Measurements from ENCODE around the gene TMEM212.

TMEM212 gene

GRCh38 chr3:171860830-171861535 lies 17.8 kb downstream of the TMEM212 start:
- DNase-seq: no peak

DNA sequence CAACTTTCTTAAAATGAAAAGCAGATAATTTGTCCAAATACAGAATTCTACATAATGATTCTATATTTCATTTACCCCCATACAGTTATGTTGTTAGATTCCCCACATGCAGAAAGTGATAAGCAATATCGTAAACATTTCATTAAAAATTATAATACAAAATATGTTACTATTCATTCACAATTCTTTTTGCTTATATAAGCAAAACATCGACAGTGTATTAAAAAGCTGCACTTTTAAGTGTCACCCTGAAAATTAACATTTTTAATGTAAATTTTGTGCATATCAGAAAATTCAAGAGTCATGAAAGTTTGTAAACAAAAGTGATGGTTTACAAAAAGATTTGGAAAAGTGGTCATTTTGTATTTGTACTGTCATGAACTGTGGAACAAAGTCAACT lies 19.2 kb downstream of the TMEM212 start:
- DNase-seq: no peak

DNA sequence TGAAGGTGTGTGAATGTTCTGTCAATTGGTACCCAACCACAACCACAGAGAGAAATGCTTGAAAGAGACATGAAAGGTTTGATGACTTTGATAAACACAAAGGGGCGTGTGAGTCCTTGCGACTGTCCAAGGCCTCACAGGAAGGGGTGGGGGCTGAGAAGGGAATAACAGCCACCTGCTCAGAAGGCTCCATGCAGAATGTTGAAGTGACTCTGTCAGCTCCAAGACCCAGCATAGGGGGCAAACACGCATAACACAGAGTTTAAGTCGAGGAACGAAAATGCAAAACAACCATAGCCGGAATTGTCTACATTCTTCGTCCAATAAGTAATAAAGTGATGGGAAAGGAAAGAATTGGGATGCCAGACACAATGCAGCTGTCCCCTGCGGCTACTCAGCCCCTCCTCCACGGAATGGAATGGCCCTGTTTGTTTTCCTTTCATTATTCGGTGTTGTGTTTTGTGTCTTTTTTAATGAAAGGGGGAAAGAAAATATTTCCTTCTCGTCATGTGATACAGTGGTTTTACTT lies 19.9 kb downstream of the TMEM212 start:
- DNase-seq: no peak

DNA sequence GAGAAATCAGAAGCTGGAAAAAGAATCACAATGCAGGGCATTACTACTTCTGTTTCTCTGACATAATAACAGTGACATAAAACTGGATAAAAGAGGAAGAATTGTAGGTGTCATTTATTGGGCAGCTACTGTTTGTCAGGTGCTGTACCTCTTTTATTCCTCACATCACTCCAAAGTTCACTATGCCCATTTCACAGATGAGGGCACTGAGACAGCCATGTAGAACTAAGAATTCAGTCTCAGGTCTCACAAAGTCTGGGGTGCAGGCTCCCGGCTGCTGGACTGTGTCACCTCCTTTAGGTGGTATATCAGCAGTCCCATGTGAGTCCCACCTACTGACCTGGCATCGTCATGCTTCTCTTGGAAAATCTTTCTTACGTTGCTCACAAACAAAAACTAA lies 20.8 kb downstream of the TMEM212 start:
- no peak for DNase-seq

DNA sequence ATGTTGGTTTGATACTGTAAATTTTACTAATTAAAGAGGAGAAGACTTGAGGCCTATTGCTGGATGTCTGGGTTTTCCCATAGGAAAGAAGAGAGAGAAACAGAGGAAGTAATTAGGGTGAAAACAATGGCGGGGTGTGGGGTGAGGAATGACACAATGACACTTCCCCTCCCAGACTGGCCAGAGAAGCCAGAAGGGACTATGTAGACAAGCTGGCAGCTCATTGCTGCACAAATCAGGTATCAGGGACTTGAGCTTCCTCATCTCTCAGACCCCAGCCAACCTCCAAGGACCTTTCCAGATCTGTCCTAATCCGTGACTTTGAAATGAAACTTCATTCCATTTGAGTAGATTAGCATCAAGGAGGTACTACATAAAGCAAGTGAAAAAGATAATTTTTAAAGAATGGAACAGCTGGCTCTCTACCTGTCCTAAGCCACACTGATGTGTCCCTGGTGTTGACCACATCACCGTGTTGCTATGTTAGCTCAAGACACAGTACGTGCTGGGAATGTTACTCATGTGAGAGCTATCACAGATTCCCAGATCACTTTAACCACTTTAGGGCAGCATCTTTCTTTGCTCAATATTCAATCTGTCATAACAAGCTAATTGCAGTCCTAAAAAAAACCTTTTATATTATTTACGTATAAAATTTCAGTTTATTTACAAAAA lies 22.2 kb downstream of the TMEM212 start:
- no peak for DNase-seq

GRCh38 chr3:171867981-171868380 lies 24.8 kb downstream of the TMEM212 start:
- no peak for DNase-seq

GRCh38 chr3:171871392-171872274 lies 28.5 kb downstream of the TMEM212 start:
- no peak for DNase-seq

- DNase-seq: no peak
These were observed 30.4 kb downstream of the TMEM212 start for GRCh38 chr3:171873580-171873979.

DNA sequence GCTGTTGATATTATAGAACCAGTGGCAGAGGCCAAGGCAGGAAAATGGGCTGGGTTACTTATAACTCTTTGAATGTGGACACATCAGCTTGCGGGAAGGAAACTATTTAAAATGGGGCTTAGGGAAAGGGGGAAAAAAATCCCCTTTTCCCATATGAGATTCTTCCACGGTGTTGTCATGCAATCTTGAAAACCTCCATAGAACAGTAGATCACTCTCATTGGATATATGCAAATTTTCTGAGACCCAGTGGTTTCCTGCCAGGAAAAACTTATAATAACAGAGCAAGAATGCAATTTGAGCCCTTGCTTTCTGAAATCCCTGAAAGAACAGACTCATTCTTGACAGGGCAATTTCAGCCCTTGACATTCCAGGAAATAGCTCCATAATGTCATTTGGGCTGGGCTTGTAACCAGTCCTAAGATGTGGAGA lies 31.1 kb downstream of the TMEM212 start:
- DNase-seq: no peak

DNA sequence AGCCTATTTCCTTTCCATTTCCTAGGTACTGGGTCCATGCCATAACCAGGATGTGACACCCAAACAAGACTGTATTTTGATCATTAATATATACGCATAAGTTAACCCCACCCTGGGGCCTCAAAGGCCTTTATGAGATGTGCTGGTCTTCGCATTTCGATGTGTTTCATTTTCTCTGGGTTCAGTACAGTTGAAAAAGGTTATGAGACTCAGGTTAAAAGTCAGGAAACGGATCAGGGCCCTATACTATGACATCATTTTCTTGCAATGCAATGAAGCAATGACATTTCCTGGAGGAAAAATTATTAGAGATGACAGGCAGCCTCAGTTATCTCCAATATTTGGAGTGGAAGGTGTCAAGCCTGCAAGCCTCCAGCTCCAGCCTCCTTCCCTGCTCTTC lies 31.7 kb downstream of the TMEM212 start:
- no peak for DNase-seq

DNA sequence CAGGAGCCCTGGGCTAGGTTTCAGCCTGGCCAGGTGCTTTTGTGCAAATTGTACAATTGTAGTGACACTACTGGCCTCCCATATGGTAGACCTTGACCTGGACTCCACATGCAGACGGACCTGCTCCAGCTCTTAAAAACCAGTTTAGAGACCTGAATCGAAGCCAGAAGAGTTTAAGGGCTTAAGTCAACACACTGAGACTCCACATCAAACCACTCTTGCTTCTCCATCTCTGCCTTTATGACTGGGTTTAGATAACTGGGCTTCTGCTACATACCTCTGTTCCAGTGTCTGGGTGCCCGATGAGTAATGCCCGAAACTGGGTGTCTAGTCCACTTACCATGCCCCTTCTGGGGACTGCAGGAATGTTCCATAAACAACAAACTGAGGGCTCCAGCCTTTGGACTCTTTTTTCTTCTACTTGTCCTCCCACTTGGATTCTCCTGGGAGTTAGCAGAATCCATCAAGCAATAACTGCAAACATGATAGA lies 32.8 kb downstream of the TMEM212 start:
- DNase-seq: no peak

DNA sequence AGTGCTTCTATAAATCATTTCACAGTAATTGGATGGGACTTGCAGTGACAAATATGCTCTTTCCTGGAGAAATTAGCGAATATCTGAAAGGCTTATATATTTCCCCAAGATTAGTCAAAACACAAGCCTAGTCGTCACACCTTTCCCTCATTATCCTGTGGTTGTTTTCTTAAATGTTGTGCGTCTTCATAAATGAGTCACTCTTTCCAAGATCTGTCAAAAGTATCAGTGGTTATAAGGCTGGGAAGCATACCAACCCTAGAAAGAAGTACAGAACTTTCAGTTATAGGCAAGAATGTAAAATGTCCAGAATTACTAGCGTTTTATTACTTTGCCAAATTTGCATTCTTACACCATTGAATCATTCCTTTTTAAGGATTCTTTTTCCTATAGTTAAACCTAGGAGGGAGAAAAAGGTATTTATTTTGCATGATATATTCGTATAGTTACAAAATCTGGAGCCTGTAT lies 33.6 kb downstream of the TMEM212 start:
- no peak for DNase-seq

DNA sequence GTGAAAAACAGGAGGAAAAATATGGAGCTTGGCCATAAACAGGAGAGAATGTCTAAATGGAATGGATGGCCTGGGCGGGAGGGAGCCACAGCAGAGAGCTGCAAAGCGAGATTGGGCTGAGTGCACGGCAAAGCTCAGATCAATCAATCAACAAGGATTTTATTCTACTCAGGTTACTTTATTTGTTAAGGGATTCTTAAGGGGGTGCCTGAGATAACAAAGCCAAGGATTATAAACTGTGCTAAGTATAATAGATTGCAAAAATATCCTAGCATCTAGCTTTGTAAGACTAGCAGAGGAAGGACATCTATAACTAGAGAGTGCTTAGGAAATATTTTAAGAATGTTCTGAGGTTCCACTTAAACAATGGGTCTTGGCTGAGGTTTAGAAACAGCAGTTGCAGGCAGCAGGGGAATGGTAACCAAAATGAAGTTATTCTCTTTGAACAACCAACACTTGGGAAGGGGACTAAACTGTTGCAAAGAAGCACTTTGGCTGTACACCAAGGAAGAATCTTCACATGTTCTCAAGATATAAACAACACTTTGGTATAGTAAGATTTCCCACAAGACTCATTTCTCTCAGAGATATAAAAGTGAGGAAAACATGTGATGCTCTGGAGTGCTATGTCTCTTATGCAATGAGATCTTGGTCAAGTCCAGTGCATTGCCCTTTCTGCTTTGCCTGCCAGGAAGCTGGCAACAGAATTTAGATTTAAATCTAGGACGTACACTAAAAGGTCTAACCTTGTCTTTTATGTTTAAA lies 35.5 kb downstream of the TMEM212 start:
- DNase-seq: no peak

- DNase-seq: no peak
These were observed 36.3 kb downstream of the TMEM212 start for GRCh38 chr3:171879472-171879871.

DNA sequence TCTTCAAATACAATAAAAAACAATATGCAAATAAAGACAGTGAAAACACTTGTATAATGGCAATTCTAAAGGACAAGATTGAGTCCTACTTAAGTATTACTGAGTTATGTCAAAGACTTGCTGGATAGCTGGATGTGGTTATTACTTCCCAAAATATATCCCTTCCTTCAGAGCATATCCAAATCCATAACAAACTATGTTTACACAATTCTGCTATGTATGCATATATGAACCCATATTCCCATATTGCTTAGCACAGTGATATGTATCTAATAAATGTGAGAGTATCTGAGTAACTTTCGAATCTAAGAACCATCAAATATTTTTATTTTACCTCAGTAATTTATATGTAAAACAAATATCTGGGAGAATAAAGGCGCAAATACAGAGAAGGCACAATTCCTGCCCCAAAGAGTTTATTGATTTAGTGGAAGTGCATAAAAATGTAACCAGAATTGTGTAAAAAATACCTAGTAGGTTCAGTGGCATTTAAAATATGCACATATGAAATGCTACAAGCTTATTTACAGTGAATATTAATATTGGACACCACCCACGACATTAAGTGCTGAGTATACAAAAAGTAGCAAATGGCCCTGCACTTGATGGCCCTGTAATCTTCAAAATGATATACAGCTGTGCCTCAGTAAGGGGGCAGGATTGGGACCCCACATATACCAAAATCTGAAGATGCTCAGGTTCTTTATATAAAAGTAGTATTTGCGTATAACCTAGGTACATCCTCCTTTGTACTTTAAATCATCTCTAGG lies 37.1 kb downstream of the TMEM212 start:
- DNase-seq: no peak

DNA sequence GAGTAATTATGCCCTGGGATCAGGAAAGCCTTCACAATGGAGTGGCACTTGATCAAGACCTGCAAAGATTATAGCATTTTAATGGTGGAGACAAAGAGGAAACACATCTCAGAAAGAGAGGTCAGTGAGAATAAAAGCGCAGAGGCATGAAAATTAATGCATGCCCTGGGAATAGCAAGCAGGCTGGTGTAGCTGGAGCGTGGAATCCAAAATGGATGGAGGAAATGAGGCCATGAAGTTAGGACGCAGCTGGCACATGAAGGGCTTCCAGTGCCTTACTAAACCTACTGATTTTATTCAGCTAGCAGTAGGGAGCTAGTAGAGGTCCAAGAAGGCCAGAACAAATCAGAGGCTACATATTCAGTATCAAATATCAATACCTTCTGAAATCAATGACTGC lies 38.1 kb downstream of the TMEM212 start:
- DNase-seq: no peak

GRCh38 chr3:171883257-171883892 lies 40.2 kb downstream of the TMEM212 start:
- DNase-seq: no peak

- DNase-seq: no peak
These were observed 40.7 kb downstream of the TMEM212 start for GRCh38 chr3:171883893-171884279.

DNA sequence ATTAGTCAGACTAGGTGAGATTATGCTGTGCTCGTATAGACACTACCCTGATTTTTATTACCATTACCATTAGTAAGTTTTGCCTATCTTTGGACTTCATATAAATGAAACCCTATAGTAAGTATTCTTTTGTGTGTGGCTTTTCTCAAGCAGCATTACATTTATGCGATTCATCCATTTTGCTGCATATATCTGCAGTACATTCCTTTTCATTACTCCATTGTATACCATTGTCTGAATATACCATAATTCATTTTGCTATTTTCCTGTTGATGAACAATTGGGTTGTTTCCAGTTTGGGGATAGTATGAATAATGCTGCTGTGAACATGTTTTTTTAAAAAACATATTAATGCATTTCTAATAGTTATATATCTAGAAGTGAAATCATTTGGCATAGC lies 45.3 kb downstream of the TMEM212 start:
- no peak for DNase-seq

GRCh38 chr3:171890398-171890797 lies 47.2 kb downstream of the TMEM212 start:
- DNase-seq: no peak

GRCh38 chr3:171892457-171892856 lies 49.3 kb downstream of the TMEM212 start:
- no peak for DNase-seq
